Islet of Langerhans (tissue), 1 donor: ENCODE measurements around the gene LRRC8A.
"Not testable (repeated sequence)": the region's sequence is repeated elsewhere in the genome, so short reads cannot be mapped to it uniquely, and the experiment has no call there.

Source experiments
- FAIRE-seq: peaks from one replicate; lab custom pipeline; 2011; peaks lifted over from hg19 to GRCh38; lab: Jason Lieb, UNC

LRRC8A gene

DNA sequence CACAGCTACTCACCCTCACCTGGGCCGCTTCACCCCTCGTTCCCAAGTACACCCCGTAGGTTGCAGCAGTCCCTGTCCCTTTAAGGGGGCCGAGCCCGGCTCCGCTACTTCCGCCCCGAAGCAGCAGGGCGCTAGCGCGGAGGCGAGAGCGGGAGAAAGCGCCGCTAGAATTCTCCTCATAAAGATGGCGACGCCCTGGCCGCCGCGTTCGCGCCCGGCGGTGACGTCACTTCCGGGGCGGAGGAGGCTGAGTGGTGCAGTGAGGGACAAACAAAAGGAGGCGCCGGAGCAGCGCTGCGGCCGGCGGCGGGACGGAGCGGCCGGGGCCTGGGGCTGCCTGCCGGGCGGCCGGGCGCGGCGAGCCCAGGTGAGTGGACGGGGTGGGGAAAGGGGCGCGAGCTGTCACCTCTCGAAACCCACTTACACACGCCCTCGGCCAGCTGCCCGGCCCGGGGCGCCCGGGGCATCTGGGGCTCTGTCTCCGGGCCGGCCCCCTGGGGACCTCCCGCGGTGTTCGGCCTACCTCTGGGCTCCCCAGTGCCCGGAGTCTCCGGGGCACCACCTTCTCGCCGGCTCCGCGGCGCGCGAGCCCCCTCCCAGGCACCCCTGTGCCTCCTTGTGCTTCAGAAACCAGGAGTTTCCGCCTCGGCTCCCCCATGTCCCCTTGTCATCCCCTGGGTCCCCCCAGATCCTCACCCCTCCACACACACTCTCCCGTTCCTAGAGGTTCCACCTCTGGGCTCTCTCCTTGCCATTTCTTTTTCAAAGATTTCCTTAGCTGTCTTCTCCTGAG is at the start of gene LRRC8A, which contains the start of gene KYAT1:
LRRC8A (plus strand) TSS at position 250 of the 793 bp plus-strand sequence. CDS start 25,032 bp downstream, outside the sequence.
KYAT1 (minus strand) TSS at position 67 of the 793 bp plus-strand sequence. CDS start 36,545 bp downstream, outside the sequence.
- no peak for FAIRE-seq

DNA sequence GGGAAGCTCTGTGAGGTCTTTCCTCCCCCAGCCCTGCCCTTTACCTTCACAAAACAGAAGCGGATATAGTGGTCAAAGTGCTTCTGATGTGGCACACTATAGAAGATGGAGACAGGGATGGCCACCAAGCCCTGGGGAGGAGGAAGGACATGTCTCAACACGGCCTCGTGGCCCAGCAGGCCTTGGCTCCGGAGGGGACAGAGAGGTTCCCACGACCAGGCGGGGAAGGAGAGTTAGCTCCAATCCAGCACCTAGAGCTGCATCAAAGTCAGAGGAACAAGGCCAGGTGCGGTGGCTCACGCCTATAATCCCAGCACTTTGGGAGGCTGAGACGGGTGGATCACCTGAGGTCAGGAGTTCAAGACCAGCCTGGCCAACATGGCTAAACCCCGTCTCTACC is 48.2 kb upstream of the LRRC8A start:
- FAIRE-seq: no peak

DNA sequence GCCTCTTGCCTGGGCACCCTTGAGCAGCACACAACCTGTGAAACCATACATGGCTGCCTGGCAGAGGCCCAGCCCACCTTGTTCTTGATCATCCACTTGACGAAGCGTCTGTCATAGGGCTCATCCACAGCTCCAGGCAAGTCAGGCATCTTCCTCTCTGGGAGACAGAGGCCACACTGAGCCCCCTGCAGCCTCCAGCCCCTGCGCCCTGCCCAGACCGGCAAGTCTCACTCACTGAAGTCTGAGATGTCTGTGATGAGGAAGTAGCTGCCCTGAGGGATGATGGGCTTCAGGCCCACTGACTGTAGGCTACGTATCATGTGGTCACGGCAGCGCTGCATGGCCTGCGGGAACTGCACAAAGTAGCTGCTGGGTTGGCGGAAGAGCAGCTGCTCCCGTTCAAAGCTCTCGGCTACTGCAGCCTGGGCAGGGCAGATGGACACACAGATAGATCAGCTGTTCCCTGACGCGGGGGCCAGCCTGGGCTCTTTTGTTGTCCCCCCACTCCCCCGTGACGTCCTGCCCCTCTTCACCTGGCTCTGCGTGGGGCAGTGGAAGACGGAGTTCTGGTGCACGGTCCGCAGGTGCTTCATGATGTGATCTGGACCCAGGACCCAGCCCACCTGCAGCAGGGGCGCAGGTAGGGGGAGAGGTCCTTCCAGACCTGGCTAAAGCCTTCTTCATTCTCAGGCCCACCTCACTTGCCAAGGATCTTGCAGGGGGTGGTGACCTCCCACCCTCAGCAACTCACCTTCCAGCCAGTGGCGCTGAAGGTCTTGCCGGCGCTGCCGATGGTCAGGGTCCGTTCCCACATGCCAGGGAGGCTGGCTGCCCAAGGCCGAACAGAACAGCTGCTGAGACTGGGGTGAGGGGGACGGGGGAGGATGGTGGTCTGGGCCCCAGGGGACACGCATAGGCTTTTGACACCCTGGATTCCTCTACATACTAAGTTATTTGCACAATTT is 46.4 kb upstream of the LRRC8A start:
- FAIRE-seq: no peak

DNA sequence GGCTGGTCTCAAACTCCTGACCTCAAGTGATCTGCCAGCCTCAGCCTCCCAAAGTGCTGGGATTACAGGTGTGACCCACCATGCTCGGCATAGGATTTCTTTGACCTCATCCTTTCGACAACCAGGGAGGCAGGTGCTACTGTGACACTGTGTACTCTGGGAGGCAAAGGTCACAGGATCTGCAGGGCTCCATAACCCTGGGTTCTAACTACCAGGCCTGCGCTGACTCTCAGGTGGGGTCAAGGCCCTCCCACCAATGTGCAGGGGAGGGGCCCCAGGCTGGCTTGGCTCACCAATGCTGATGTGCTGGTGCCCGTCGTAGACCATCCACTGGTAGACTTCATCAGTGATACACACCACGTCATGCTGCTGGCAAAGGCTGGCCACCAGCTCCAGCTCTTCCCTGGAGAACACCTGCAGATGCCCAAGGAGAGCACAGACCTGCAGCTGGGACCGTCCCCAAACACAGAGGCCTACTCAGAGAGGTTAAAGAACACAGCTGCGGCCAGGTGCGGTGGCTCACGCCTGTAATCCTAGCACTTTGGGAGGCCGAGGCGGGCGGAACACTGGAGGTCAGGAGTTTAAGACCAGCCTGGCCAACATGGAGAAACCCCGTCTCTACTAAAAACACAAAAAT is 45.3 kb upstream of the LRRC8A start:
- no peak for FAIRE-seq

DNA sequence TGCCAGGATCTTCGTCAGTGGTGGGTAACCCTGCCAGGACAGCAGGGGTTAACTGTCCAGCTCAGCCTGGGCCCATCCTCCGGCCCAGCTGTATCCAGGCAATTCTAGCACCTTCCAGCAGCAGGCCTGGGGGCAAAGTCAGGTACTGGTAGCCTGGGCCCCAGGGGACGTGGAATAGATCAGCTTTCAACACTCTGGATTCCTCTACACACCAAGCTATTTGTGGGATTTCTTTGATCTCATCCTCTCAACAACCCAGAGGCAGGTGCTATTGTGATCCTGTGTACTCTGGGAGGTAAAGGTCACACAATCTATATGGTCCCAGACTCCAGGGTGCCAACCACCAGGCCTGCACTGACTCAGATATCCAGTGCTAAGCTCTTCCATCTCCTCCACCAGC is 43.6 kb upstream of the LRRC8A start:
- no peak for FAIRE-seq

DNA sequence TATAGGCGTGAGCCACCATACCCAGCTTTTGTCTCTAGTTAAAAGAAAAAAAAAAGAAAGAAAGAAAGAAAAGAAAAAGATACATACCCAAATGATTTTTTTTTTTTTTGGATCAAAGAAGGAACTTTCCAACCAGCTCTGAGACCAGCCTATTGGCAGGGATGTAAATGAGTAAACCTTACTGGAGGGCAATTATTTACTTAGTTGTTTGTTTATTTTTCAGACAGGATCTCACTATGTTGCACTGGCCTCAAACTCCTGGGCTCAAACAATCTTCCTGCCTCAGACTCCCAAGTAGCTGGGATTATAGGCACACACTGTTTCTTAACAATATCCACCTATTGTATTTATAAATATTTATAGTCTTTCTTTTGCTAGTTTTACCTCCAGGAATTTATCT is 41.4 kb upstream of the LRRC8A start:
- FAIRE-seq: no peak

DNA sequence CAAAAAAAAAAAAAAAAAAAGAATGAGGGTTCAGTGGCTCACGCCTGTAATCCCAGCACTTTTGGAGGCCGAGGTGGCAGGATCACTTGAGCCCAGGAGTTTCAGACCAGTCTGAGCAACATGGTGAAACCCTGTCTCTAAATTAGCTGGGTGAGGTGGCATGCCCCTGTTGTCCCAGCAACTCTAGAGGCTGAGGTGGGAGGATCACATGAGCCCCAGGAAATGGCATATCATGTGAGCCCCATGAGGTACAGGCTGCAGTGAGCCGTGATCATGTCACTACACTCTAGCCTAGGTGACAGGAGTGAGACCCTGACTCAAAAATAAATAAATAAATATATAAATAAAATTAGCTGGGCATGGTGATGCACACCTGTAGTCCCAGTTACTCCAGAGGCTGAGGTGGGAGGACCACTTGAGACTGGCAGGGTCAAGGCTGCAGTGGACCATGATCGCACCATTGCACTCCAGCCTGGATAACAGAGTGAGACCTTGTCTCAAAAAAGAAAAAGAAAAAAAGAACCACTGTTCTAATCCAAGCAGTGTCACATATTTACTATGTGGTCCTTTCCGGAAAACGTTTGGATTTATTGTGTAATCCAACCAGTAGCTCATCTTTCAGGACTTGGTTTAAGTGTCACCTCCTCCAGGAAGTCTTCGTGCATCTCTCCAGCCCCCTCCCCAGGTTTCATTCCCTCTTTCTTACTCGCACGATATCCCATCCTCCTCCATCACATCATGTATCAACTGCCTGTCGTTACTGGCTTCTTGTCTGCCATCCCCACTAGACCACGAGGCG is 40.0 kb upstream of the LRRC8A start:
- no peak for FAIRE-seq

DNA sequence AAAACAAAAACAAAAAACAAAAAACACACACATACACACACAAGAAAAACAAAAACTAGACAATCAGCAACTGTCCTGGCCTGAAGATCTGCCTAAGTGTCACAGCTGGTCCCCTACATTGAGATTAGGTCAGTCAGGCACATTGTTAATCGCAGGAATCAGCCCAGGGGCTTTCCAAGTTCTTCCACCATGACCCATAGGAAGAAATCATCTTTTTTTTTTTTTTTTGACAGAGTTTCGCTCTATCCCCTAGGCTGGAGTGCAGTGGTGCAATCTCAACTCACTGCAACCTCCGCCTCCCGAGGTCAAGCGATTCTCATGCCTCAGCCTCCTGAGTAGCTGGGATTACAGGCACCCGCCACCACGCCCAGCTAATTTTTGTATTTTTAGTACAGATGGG is 38.8 kb upstream of the LRRC8A start:
- FAIRE-seq: not testable (repeated sequence)

DNA sequence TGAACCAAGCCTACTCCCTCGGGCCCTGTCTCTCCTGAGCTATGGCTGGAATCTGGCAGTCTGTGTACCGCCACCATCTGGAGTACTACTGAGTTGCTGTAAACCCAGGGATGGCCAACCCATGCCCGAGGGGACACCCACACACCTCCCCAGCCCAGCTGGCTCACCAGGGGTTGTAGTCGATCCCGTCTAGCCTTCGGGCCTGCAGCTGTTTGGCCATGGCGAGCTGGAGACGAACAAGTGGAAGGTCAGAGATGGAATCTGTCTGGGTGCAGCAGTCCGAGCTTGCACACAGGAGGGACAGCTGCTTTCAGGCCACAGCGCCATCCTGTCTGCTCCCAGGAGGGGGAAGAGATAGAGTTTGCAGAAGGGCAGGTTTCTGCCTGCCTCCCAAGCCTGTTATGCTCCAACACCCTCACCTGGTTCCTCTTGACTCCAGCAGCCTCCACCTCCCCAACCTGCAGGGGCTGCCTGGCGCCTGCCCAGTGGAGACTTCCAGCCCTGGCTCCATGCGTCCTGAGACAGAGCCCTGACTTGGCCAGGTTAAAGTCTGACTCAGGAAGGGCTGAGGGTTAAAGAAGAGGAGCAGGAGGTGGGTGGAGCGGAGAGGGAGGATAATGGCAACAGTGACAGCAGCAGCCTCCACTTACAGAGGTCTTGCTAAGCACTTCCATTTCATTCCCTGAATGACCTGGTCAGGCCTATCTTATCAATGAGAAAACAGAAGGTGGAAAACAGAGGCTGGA is 36.6 kb upstream of the LRRC8A start:
- FAIRE-seq: no peak

DNA sequence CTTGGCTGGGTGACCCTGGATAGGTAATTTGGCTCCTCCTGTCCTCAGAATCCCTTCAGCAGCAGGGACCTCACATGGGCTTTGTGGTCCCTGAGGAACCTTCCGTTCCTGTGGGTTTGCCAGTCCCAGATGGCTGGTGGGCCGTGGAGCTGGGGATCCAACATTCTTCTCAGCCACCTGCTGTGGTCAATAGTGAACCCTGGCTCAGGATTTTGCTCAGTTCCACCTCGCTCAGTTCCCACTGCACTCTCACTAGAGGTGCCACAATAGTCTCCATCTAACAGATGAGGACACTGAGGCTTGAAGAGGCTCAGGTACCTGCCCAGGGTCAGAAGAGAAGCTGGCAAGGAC is 35.3 kb upstream of the LRRC8A start:
- FAIRE-seq: no peak

DNA sequence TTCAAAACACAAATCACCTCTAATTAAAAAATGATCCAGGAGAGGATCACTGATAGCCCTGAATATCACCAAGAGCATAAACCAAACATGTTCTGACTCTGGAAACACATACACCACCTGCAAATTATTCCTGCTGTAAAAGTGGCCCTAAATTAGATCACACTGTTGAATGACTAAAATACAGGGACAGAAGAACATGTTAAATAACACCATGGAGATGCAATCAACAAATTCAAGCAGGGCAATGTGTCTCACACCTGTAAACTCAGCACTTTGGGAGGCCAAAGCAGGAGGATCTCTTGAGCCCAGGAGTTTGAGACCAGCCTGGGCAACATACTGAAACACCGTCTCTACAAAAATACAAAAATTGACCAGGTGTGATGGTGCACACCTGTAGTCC is 34.1 kb upstream of the LRRC8A start:
- FAIRE-seq: no peak

DNA sequence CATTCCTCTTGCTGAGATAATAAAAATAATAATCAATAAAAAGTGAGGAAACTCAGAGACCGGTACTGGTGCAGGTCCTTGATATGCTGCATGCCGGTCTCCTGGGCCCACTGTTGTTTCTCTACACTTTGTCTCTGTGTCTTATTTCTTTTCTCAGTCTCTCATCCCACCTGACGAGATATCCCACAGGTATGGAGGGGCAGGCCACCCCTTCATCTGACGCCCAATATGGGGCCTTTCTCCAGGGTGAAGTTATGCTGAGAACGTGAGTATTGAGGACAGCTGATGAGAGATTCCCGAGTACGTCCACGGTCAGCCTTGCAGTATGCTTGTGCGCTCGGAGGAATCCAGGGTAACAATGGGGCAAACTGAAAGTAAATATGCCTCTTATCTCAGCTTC is 30.9 kb upstream of the LRRC8A start:
- not testable (repeated sequence) for FAIRE-seq

DNA sequence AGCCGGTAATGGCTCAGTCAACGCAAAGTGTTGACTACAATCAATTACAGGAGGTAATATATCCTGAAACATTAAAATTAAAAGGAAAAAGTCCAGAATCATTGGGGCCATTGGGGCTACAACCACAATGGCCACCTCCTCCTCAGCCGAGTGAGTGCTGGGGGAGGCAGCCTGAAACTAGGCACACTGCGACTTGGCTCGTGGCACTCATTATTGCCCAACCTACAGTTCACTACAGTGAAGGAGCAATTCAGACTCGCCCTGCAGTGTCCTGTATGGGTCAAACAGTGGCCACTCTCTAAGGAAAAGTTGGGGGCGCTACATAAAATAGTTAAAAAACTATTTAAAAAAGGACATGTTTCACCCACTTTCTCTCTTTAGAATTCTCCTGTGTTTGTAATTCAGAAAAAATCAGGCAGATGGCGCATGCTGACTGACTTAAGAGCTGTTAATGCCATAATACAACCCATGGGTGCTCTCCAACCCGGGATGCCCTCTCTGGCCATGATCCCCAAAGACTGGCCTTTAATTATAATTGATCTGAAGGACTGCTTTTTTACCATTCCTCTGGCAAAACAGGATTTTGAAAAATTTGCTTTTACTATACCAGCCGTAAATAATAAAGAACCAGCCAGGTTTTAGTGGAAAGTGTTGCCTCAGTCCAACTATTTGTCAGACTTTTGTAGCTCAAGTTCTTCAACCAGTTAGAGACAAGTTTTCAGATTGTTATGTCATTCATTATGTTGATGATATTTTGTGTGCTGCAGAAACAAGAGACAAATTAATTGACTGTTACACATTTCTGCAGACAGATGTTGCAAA is 29.9 kb upstream of the LRRC8A start:
- FAIRE-seq: not testable (repeated sequence)

DNA sequence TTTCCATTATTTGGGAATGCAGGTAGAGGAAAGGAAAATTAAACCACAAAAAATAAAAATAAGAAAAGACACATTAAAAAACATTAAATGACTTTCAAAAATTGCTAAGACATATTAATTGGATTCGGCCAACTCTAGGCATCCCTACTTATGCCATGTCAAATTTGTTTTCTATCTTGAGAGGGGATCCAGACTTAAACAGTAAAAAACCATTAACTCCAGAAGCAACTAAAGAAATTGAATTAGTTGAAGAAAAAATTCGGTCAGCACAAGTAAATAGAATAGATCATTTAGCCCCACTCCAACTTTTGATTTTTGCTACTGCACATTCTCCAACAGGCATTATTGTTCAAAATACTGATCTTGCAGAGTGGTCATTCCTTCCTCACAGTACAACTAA is 29.3 kb upstream of the LRRC8A start:
- FAIRE-seq: not testable (repeated sequence)

DNA sequence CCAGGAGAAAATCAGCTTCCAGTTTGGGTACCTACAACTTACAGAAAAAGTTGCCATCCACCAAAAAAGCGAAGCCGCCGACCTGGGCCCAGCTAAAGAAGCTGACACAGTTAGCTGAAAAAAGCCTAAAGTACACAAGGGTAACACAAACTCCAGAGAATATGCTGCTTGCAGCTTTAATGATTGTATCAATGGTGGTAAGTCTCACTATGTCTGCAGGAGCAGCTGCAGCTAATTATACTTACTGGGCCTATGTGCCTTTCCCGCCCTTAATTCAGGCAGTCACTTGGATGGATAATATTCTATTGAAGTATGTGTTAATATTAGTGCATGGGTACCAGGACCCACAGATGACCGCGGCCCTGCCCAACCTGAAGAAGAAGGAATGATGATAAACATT is 27.5 kb upstream of the LRRC8A start:
- FAIRE-seq: not testable (repeated sequence)

DNA sequence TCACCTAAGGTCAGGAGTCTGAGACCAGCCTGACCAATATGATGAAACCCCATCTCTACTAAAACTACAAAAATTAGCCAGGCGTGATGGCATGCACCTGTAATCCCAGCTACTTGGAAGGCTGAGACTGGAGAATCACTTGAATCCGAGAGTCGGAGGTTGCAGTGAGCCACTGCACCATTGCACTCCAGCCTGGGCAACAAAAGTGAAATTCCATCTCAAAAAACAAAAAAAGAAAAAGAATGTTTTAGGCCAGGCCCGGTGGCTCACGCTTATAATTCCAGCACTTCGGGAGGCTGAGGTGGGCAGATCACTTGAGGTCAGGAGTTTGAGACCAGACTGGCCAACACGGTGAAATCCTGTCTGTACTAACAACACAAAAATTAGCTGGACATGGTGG is 23.5 kb upstream of the LRRC8A start:
- not testable (repeated sequence) for FAIRE-seq

DNA sequence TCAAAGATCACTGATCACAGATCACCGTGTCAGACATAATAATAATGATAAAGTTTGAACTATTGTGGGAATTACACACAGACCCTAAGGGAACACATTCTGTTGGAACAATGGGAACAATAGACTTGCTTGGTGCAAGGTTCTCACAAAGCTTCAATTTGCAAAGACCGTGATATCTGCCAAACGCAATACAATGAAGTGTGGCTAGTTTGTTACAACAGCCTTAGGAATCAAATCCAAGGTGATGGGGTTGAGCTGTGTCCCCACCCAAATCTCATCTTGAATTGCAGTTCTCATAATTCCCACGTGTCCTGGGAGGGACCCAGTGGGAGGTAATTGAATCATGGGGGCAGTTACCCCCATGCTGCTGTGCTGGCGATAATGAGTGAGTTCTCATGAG is 21.0 kb upstream of the LRRC8A start:
- FAIRE-seq: no peak

DNA sequence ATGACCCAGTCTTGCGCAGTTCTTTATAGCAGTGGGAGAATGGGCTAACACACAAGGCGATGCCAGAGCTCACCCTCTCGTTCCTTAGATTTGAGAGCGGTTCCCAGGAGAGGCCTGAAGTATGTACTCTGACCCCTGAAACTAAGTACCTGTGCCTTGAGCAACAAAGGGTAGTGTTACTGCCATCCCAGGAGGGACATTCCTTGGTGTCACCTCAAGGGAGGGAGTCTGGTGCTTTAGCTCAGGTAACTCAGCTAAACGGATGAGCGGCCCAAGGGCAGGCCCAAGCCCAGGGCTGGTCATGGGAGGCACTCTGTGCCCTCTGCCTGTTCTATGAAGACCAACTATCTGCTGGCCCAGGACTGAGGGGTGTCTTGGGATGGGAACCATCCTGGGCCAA is 20.4 kb upstream of the LRRC8A start:
- FAIRE-seq: no peak

DNA sequence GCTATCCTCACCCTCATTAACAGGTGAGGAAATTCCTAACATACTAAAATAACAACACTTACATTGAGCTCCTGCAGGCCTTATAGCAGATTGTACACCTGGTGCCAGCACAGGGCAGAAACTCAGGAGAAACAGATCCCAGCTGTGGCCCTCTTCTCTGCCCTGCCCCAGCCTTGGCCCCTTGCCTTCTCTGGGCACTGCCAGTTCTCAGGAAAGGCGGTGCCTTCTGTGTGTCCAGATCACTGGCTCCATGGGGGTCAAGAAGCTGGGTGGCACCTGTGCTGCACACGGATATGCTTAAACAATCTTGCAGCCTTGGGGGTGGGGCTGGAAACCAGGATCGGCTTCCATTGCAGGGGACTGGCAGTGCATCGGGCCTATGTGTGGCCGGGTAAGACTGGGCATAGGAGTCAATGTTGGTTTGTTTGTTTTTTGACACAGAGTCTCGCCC is 19.5 kb upstream of the LRRC8A start:
- FAIRE-seq: no peak

DNA sequence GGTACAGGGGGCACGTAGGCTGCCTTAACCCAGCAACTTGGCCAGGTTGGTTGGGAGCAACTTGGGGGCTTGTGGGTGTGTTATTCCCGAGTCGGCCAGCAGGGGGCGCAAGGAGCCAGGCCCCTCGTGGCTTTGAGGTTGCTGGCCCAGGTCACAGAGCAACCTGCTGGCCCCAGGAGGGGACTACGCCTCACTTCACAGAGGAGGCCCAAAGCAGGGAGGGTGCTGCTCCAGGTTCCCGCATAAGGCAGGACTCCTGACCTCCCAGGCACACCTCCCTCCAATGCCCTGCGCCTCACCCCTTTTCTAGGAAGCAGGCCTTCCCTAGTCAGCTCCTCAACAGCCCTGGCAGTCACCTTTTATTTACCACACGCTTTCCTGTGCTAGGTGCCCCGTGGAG is 18.3 kb upstream of the LRRC8A start:
- no peak for FAIRE-seq
